Measurements from ENCODE around the gene AGL. TPM values are rescaled to one million over a fixed set of nuclear protein-coding genes. Genes with fewer than 3 reads are reported as not detected.
"Not testable (repeated sequence)": the region's sequence is repeated elsewhere in the genome, so short reads cannot be mapped to it uniquely, and the experiment has no call there.

Gene AGL
- polyA plus RNA-seq, 4 donors = 5.9 to 19.9 (median 8.2) TPM

DNA sequence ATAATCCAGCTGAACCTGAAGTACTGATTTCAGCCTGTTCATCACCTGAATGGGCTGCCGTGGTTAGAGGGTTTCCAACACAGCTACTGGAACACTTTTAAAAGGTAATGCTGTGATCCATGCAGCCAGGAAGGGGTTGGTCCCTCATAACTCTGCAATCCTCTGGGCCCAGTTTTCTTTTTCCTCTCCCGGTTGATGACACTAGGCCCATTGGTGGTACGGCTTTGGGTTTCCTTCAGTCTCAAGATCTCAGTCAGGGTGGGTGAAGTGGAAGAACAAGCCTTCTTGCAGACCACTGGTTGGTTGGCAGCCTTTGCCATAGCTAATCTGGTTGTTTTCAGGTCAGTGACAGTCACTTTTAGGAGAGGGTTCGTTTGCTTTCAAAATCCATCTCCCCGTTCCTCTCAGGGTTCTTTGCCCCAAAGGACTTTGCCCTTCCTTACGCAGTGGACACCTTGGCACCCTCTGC, 119.1 kb downstream of the AGL start:
- peak overlapping the region; percentile 66 to 89 (median 70) for H3K4me3 ChIP-seq (ENCODE audit: low read depth in 1 of 3, low read length in 3 of 3)
- peak in 1 of 2 donors; percentile 88 for DNase-seq
- peaks cover 0 to 8% (median 0%) of the 10 kb centered on the region in 3 donors for H3K36me3 ChIP-seq (ENCODE audit: control insufficient read depth in 3 of 3, insufficient read depth in 2 of 3, low read depth in 1 of 3, low read length in 3 of 3)
- WGBS, 3 donors = 5 to 14% (median 10%) methylated on average over 6 of the region's 6 CpGs
- no peaks in the 10 kb centered on the region for H3K9me3 ChIP-seq (ENCODE audit: control insufficient read depth in 2 of 2, insufficient read depth in 1 of 2, low read depth in 1 of 2, low read length in 1 of 2)
- H3K27me3 ChIP-seq (ENCODE audit: control insufficient read depth in 3 of 3, insufficient read depth in 3 of 3, low read length in 3 of 3) = no peaks in the 10 kb centered on the region
- peak overlapping the region; percentile 66 to 83 (median 74) for H3K27ac ChIP-seq (ENCODE audit: low read depth in 1 of 3, low read length in 2 of 3)
- FAIRE-seq = no peak
- peaks cover 0 to 4% (median 0%) of the 10 kb centered on the region in 3 donors for H3K4me1 ChIP-seq (ENCODE audit: control insufficient read depth in 3 of 3, insufficient read depth in 2 of 3, low read depth in 1 of 3, low read length in 2 of 3)

DNA sequence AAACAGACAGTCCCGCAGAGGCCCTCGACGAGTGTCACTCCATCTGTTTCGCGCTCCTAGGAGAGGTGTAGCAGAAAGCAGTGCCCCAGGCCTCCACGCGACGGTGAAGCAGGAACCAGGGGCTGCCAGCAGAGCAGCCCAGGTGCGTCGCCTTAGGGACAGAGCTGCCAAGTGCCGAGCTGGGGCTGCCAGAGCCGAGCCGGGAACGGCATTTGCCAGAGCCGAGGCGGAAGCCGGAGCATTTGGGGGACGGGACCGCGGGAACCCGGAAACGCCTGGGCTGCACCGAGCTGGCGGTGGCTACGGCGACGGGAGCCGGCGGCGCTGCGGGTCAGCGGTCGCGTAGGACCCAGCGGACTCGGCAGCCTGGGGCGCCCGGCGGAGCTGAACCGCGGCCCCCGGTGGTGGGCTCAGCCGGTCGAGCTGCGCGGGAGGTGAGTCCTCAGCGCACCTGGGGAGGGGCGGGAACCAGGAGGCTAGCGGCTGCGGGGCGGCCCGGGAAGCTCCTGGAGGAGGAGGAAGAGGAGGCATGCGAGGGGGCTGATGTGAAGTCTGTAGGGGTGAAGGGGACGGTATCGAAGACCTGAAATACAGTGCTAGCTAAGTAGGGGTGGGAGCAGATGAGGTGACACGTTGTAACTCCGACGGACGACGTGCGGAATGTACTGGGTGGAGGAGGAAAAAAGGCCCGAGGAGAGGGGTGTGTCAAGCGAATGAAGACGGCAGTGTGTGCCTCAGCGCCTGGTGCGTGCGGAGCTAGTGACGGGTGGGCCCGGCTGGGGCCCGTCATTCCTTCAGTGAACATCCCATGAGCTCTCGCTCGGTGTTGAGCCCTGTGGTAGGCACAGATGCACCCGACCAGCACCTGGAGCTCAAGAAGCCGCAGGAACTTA, 119.8 kb downstream of the AGL start, which contains the start of gene SLC35A3:
TSS of gene SLC35A3 (plus strand) at position 268 of the 893 bp plus-strand sequence. CDS start 23,559 bp downstream, outside the sequence.
- WGBS, 3 donors = 0% methylated on average over 73 to 74 of the region's 74 CpGs
- Histone ChIP-seq H3K36me3 (ENCODE audit: control insufficient read depth in 3 of 3, insufficient read depth in 2 of 3, low read depth in 1 of 3, low read length in 3 of 3) (peaks cover 0 to 10% (median 2%) of the 10 kb centered on the region in 3 donors), H3K4me1 (ENCODE audit: control insufficient read depth in 3 of 3, insufficient read depth in 2 of 3, low read depth in 1 of 3, low read length in 2 of 3) (peaks cover 0 to 10% (median 4%) of the 10 kb centered on the region in 3 donors), H3K9me3 (ENCODE audit: control insufficient read depth in 2 of 2, insufficient read depth in 1 of 2, low read depth in 1 of 2, low read length in 1 of 2) (no peaks in the 10 kb centered on the region), H3K27ac (ENCODE audit: low read depth in 1 of 3, low read length in 2 of 3) (peak within 1 kb of the TSS; percentile 66 to 83 (median 74)), H3K27me3 (ENCODE audit: control insufficient read depth in 3 of 3, insufficient read depth in 3 of 3, low read length in 3 of 3) (no peaks in the 10 kb centered on the region), H3K4me3 (ENCODE audit: low read depth in 1 of 3, low read length in 3 of 3) (peak within 1 kb of the TSS; percentile 66 to 89 (median 70))
- DNase-seq = peak; percentile 84 to 92
- no peak for FAIRE-seq

DNA sequence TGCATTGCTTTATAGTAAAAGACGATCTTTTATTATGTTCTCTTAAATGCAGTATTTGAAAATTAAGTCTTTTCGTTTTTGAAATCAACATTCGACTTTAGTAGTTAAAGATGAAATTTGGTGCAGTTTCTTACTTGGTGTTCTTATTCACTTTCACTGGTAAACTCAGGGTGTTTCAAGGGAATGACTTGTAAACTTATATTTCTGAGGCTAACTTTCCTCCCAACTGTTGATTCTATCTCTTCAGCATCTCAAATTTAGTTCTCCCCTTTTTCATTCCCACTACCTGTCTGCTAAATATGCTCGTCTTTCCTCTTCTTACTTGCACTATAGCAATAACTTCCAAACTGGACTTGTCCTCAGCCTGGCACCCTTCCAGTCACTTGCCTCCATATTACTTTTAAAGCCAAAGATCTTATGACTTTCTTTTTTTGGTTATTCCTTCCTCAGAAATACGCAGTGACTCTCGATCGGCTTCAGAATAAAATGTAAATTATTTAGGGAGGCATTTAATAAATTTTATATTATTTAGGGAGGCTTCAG, 120.6 kb downstream of the AGL start:
- 37 to 44% (median 41%) methylated on average over 7 of the region's 7 CpGs for WGBS, 3 donors
- Histone ChIP-seq H3K4me3 (ENCODE audit: low read depth in 1 of 3, low read length in 3 of 3) (peak overlapping the region; percentile 66 to 89 (median 70)), H3K36me3 (ENCODE audit: control insufficient read depth in 3 of 3, insufficient read depth in 2 of 3, low read depth in 1 of 3, low read length in 3 of 3) (peaks cover 0 to 14% (median 2%) of the 10 kb centered on the region in 3 donors), H3K27me3 (ENCODE audit: control insufficient read depth in 3 of 3, insufficient read depth in 3 of 3, low read length in 3 of 3) (no peaks in the 10 kb centered on the region), H3K27ac (ENCODE audit: low read depth in 1 of 3, low read length in 2 of 3) (peak overlapping the region; percentile 66 to 83 (median 74)), H3K4me1 (ENCODE audit: control insufficient read depth in 3 of 3, insufficient read depth in 2 of 3, low read depth in 1 of 3, low read length in 2 of 3) (peaks cover 0 to 14% (median 4%) of the 10 kb centered on the region in 3 donors), H3K9me3 (ENCODE audit: control insufficient read depth in 2 of 2, insufficient read depth in 1 of 2, low read depth in 1 of 2, low read length in 1 of 2) (no peaks in the 10 kb centered on the region)
- peak in 1 of 2 donors; percentile 43 for DNase-seq
- FAIRE-seq = no peak

DNA sequence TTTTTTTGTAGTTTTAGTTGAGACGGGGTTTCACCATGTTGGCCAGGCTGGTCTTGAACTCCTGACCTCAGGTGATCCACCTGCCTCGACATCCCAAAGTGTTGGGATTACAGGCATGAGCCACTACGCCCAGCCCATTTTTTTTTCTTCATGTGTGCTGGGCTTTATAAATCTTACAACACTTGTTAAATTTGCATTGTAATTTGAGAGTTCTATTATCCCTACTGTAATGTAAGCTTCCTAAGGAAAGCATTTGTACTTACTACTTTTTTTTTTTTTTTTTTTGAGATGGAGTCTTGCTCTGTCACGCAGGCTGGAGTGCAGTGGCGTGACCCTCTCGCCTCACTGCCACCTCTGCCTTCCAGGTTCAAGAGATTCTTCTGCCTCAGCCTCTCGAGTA, 121.9 kb downstream of the AGL start:
- not testable (repeated sequence) for FAIRE-seq; H3K9me3 ChIP-seq (ENCODE audit: control insufficient read depth in 2 of 2, insufficient read depth in 1 of 2, low read depth in 1 of 2, low read length in 1 of 2); DNase-seq; H3K27me3 ChIP-seq (ENCODE audit: control insufficient read depth in 3 of 3, insufficient read depth in 3 of 3, low read length in 3 of 3)
- WGBS, 3 donors = 79 to 87% (median 80%) methylated on average over 7 of the region's 7 CpGs
- peaks cover 0 to 17% (median 2%) of the 10 kb centered on the region in 3 donors for H3K36me3 ChIP-seq (ENCODE audit: control insufficient read depth in 3 of 3, insufficient read depth in 2 of 3, low read depth in 1 of 3, low read length in 3 of 3)
- peak overlapping the region in 1 of 3 donors; percentile 31 for H3K27ac ChIP-seq (ENCODE audit: low read depth in 1 of 3, low read length in 2 of 3)
- H3K4me1 ChIP-seq (ENCODE audit: control insufficient read depth in 3 of 3, insufficient read depth in 2 of 3, low read depth in 1 of 3, low read length in 2 of 3) = peaks cover 0 to 19% (median 6%) of the 10 kb centered on the region in 3 donors
- peak overlapping the region in 1 of 3 donors; percentile 17 for H3K4me3 ChIP-seq (ENCODE audit: low read depth in 1 of 3, low read length in 3 of 3)

Other genes with a start within 250 kb of the AGL start
- 10 to 100 TPM in 1 of 4 donors, 1 to 10 TPM in 2, under 1 TPM in 1; 0.67 to 14.5 (median 1.7) TPM for gene PALMD, start 204.2 kb upstream of the AGL start, polyA plus RNA-seq
- gene FRRS1, start 83.7 kb upstream of the AGL start, polyA plus RNA-seq = 1 to 10 TPM in 2 of 4 donors, under 1 TPM in 2; 0.45 to 8.4 (median 1.7) TPM
- gene SLC35A3, start 119.6 kb downstream of the AGL start, polyA plus RNA-seq = 100 to 1,000 TPM in 1 of 4 donors, 10 to 100 TPM in 3; 17.8 to 103 (median 25.6) TPM

Data from small intestine (tissue), 7 donors.